ENCODE results near the gene CANX.
"Not testable (repeated sequence)": the region's sequence is repeated elsewhere in the genome, so short reads cannot be mapped to it uniquely, and the experiment has no call there.

The CANX gene

DNA sequence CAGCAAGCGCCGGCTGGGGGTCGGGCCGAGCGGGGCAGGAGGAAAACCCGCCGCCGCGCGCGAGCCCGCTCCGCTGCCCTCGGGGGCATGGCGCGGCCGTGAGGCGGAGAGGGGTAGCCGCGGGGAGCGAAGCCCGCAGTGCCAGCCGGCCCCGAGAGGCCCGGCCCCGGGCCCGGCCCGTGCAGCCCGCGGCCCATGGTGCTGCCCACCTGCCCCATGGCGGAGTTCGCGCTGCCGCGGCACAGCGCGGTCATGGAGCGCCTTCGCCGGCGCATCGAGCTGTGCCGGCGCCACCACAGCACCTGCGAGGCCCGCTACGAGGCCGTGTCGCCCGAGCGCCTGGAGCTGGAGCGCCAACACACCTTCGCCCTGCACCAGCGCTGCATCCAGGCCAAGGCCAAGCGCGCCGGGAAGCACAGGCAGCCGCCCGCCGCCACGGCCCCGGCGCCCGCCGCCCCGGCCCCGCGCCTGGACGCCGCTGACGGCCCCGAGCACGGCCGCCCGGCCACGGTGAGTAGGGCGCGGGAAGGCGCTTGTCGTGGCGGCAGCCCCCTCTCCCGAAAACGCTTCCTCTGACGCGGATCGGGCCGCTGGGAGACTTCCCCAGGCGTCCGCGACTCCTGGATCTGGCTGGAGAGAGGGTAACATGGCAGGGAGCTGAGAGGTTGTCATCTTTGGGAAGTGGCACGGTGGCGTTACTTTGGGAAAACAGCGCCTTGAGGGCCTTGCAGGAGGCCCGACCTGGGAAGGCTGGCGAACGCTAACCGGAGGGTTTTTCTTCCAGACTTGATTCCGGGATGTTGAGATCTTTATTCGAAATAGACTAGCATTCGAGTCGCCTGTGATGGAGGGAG lies 34.4 kb downstream of the CANX start:
- no peak for DNase-seq (ENCODE audit: low read depth)
- H3K4me3 ChIP-seq (ENCODE audit: low read depth, low read length): peak overlapping the region; percentile 70
- TF ChIP-seq, protein P1, sequence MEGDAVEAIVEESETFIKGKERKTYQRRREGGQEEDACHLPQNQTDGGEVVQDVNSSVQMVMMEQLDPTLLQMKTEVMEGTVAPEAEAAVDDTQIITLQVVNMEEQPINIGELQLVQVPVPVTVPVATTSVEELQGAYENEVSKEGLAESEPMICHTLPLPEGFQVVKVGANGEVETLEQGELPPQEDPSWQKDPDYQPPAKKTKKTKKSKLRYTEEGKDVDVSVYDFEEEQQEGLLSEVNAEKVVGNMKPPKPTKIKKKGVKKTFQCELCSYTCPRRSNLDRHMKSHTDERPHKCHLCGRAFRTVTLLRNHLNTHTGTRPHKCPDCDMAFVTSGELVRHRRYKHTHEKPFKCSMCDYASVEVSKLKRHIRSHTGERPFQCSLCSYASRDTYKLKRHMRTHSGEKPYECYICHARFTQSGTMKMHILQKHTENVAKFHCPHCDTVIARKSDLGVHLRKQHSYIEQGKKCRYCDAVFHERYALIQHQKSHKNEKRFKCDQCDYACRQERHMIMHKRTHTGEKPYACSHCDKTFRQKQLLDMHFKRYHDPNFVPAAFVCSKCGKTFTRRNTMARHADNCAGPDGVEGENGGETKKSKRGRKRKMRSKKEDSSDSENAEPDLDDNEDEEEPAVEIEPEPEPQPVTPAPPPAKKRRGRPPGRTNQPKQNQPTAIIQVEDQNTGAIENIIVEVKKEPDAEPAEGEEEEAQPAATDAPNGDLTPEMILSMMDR (IDR thresholded peaks at IDR 0.05; ENCODE audit: low read depth, low read length, missing control alignments): no peak

DNA sequence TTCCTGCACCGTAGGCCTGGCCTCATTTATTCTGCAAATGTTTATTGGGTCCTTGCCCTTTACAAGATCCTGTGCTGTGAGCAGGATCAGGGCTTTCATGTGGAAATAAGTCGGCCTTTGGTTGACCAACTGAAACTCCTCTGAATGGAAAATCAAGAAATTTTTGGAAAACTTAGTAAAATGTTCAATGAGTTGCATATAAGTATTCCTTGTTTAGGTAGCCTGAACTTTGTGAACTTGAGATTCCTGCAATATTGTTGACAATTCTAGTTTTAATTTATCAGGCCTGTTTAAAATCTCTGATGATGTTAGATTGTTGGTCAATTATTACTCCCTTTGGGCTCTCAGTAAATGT lies 35.0 kb downstream of the CANX start:
- no peak for DNase-seq (ENCODE audit: low read depth)
- TF ChIP-seq, protein P1 (IDR thresholded peaks at IDR 0.05; ENCODE audit: low read depth, low read length, missing control alignments): no peak

DNA sequence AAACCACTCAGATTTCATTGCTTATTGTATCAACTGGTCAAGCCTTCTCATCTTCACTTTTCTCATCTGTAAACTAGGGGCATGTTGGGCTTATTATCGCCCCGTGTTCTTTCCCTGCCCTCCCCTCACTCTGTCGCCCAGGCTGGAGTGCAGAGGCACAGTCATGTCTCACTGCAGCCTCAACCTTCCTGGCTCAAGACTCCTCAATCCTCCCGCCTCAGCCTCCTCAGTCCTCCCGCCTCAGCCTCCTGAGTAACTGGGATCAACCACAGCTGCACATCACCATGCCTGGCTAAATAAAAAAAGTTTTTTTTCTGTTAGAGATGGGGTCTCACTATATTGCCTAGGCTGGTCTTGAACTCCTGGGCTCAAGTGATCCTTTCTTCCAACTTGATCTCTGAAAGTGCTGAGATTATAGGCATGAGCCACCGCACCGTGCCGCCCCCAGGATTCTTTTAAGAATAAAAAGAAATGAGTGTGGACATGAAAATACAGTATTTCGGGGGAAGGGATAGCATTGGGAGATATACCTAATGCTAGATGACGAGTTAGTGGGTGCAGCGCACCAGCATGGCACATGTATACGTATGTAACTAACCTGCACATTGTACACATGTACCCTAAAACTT lies 35.9 kb downstream of the CANX start:
- DNase-seq (ENCODE audit: low read depth): no peak
- peak overlapping the region; percentile 70 for H3K4me3 ChIP-seq (ENCODE audit: low read depth, low read length)
- TF ChIP-seq, protein P1 (IDR thresholded peaks at IDR 0.05; ENCODE audit: low read depth, low read length, missing control alignments): no peak

More for the DNA sequence above, 35.0 kb downstream of the CANX start:
- H3K4me3 ChIP-seq (ENCODE audit: low read depth, low read length): peak overlapping the region; percentile 70

DNA sequence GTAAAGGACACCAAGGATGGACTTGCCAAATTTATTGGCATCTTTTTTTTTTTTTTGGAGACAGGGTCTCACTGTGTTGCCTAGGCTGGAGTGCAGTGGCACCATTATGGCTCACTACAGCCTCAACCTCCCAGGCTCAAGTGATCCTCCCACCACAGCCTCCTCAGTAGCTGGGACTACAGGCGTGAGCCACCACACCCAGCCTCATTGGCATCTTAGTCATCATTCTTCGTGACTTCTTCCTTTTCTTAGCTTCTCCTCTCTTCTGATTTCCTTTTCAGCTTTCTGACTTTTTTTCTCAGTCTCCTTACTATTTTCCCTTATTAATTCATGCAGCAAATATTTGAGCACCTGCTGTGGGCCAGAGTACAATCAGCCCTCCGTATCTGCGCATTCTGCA lies 40.0 kb downstream of the CANX start:
- TF ChIP-seq, protein P1 (IDR thresholded peaks at IDR 0.05; ENCODE audit: low read depth, low read length, missing control alignments): no peak
- DNase-seq (ENCODE audit: low read depth): no peak
- H3K4me3 ChIP-seq (ENCODE audit: low read depth, low read length): no peak overlapping the region

DNA sequence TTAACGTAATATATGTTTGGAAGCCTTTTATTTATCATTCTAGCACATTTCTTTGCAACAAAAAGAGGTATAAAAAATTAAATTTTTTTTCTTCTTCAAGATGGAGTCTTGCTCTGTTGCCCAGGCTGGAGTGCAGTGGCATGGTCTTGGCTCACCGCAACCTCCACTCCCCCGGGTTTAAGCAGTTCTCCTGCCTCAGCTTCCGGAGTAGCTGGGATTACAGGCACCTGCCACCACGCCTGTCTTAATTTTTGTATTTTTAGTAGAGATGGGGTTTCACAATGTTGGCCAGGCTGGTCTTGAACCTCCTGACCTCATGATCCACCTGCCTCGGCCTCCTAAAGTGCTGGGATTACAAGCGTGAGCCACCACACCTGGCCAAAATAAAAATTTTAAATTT lies 45.3 kb downstream of the CANX start:
- DNase-seq (ENCODE audit: low read depth); H3K4me3 ChIP-seq (ENCODE audit: low read depth, low read length): not testable (repeated sequence)

DNA sequence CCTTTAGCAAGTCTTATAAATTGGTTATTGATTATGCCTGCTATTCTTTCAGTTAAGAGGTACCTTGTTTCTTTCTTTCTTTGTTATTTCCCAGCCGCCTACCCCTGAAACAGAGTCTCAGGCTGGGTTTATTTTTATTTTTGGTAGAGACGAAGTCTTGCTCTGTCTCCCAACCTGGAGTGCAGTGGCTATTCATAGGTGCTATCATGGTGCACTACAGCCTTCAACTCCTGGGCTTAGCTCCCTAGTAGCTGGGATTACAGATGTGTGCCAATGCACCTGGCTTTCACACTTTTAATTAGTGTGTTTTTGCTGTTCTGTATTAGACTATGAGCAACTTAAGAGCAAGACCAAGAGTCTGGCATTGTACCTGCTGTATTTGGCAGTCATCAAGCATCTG lies 48.1 kb downstream of the CANX start:
- TF ChIP-seq, protein P1 (IDR thresholded peaks at IDR 0.05; ENCODE audit: low read depth, low read length, missing control alignments): no peak
- no peak overlapping the region for H3K4me3 ChIP-seq (ENCODE audit: low read depth, low read length)
- no peak for DNase-seq (ENCODE audit: low read depth)

DNA sequence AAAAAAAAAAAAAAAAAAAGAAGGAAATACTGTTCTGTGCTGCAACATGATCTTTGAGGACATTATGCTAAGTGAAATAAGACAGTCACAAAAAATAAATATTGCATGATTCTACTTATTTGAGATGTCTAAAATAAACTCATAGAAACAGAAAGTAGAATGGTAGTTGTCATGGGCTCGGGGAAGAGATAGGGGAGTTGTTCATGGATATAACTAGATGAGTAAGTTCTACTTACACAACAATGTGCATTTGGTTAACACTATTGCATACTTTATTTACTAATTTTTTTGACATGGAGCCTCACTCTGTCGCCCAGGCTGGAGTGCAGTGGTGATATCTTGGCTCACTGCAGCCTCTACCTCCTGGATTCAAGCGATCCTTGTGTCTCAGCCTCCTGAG lies 49.0 kb downstream of the CANX start:
- TF ChIP-seq, protein P1 (IDR thresholded peaks at IDR 0.05; ENCODE audit: low read depth, low read length, missing control alignments): no peak
- DNase-seq (ENCODE audit: low read depth): no peak
- H3K4me3 ChIP-seq (ENCODE audit: low read depth, low read length): no peak overlapping the region
